Breast epithelium (tissue), 4 donors: Measurements from ENCODE around the gene C5orf24. TPM values are rescaled to one million over a fixed set of nuclear protein-coding genes. Genes with fewer than 3 reads are reported as not detected.

Experiments used
- DNase-seq, 2 donors: peaks; one replicate each; pipeline ENCODE4 v3.0.0-alpha.2; 2019; ENCODE audit warnings: low spot score in 2 of 2
- H3K27ac ChIP-seq, 2 donors: fragments of 200-600 bp; sonication (generic) in 1 of 2; one replicate each; pipeline ENCODE4 v1.5.1; 2016 to 2019; ENCODE audit warnings: mild to moderate bottlenecking in 1 of 2
- H3K27me3 ChIP-seq, 2 donors: fragments of 200-600 bp; sonication (generic) in 1 of 2; one replicate each; pipeline versions ENCODE4 v1.5.1 to v1.6.0; 2017 to 2019; ENCODE audit warnings: control low read depth in 1 of 2, mild to moderate bottlenecking in 1 of 2
- H3K36me3 ChIP-seq: fragments of 200-600 bp; one replicate; pipeline ENCODE4 v1.5.1; 2019
- H3K4me1 ChIP-seq, 2 donors: fragments of 200-600 bp; sonication (generic); one replicate each; pipeline ENCODE4 v1.5.1; 2016 to 2019; ENCODE audit warnings: control low read depth in 1 of 2
- H3K4me3 ChIP-seq, 3 donors: fragments of 200-600 bp; sonication (generic); 1 replicate in 2 of 3; 2 replicates in 1 of 3; pipeline ENCODE4 v1.5.1; 2016 to 2019; ENCODE audit warnings: mild to moderate bottlenecking in 3 of 3, moderate library complexity in 2 of 3
- H3K9me3 ChIP-seq, 2 donors: fragments of 200-600 bp; sonication (generic) in 1 of 2; one replicate each; pipeline ENCODE4 v1.5.1; 2016 to 2019; ENCODE audit warnings: control low read depth in 1 of 2
- POLR2A ChIP-seq: fragments of 450-650 bp; IDR thresholded peaks from one replicate; pipeline ENCODE4 v1.6.1; 2016; ENCODE audit warnings: antibody characterized with exemption, mild to moderate bottlenecking, moderate library complexity
- POLR2AphosphoS5 ChIP-seq, 3 donors: sonication (generic); formaldehyde crosslinking; IDR thresholded peaks; one replicate each; pipeline ENCODE4 v1.6.1; 2017; ENCODE audit warnings: antibody characterized with exemption in 3 of 3
- intact Hi-C: fragments of 100-400 bp; cut with DNase I; formaldehyde crosslinking; loops from one replicate; pipeline ENCODE4 v1.15.1; 2023; ENCODE audit warnings: low total_unique reads
- total RNA-seq, 3 donors: library from RNA; depleted of rRNA; stranded (reverse); fragments of >200 nt; gene quantifications; one replicate each; pipeline ENCODE4 v1.1.0, GENCODE V29; 2016
- TF ChIP-seq, protein P1 (sequence below), 3 donors: fragments of 450-650 bp; IDR thresholded peaks; one replicate each; pipeline ENCODE4 v1.5.1; 2016 to 2017; ENCODE audit warnings: antibody characterized with exemption in 3 of 3, mild to moderate bottlenecking in 3 of 3, moderate library complexity in 3 of 3

C5orf24 gene
- 10 to 100 TPM; 33.4 to 44.5 (median 41.6) TPM for total RNA-seq

DNA sequence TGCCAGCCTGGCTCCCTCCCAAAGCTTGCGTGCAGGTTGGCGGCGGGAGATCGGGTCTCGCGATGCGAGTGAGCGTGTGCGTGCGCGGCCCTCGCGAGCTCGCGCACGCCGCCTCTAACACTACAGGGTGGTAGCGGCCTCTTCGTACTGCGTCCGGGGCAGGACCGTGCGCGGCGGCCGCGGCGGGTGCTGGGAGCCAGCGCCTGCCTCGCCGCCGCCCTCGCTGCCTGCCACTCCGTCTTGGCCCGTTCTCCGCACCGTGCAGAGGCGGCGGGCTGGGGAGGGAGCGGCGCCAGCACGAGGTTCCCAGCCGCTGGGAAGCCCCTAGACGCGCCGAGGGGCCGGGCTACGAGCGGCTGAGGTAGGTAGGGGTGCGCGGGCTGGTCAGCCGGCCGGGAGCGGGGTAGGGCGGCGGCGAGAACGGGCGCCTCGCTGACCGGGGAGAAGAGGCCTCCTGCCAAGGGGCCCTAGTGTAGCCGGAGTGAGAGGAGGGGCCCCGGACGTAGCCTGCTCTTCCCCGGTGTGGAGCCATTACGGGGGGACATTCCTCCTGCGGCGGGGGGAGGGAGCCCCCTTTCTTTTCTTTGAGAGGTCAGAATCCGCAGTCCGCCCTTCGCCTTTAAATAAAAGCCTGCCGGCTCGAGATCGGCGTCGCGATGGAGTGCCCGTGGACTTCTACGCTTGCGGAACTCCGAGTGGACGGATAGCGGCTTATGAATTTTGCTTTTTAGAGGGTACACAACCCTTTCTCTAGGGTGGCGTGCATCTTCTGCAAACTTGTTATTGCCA lies at the start of gene C5orf24:
C5orf24 (plus strand) TSS at position 117 of the 789 bp plus-strand sequence. CDS start 8,933 bp downstream, outside the sequence.
- Histone ChIP-seq H3K4me3 (peak within 1 kb of the TSS; percentile 89 to 95 (median 92)), H3K27ac (peak within 1 kb of the TSS; percentile 92 to 95), H3K27me3 (no peaks in the 10 kb centered on the region), H3K4me1 (peaks cover 0 to 11% of the 10 kb centered on the region in 2 donors), H3K9me3 (no peaks in the 10 kb centered on the region), H3K36me3 (no peaks in the 10 kb centered on the region)
- TF ChIP-seq POLR2A (peak; percentile 36), POLR2AphosphoS5 (IDR thresholded peaks at IDR 0.05) (peak; percentile 82 to 87 (median 87))
- TF ChIP-seq, protein P1, sequence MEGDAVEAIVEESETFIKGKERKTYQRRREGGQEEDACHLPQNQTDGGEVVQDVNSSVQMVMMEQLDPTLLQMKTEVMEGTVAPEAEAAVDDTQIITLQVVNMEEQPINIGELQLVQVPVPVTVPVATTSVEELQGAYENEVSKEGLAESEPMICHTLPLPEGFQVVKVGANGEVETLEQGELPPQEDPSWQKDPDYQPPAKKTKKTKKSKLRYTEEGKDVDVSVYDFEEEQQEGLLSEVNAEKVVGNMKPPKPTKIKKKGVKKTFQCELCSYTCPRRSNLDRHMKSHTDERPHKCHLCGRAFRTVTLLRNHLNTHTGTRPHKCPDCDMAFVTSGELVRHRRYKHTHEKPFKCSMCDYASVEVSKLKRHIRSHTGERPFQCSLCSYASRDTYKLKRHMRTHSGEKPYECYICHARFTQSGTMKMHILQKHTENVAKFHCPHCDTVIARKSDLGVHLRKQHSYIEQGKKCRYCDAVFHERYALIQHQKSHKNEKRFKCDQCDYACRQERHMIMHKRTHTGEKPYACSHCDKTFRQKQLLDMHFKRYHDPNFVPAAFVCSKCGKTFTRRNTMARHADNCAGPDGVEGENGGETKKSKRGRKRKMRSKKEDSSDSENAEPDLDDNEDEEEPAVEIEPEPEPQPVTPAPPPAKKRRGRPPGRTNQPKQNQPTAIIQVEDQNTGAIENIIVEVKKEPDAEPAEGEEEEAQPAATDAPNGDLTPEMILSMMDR (IDR thresholded peaks at IDR 0.05), result no peak
- intact Hi-C loops, result no loop called here
- peak; percentile 90 to 95 for DNase-seq

GRCh38 chr5:134798468-134798867 lies 47.3 kb upstream of the C5orf24 start:
- DNase-seq, result no peak
- Histone ChIP-seq H3K36me3 (no peaks in the 10 kb centered on the region), H3K27ac (no peak overlapping the region), H3K27me3 (no peaks in the 10 kb centered on the region), H3K4me3 (no peak overlapping the region), H3K4me1 (no peaks in the 10 kb centered on the region), H3K9me3 (no peaks in the 10 kb centered on the region)
- intact Hi-C loops, result no loop called here
- no peak for TF ChIP-seq POLR2A
- TF ChIP-seq, protein P1 (IDR thresholded peaks at IDR 0.05), result no peak
- no peak for TF ChIP-seq POLR2AphosphoS5 (IDR thresholded peaks at IDR 0.05)

DNA sequence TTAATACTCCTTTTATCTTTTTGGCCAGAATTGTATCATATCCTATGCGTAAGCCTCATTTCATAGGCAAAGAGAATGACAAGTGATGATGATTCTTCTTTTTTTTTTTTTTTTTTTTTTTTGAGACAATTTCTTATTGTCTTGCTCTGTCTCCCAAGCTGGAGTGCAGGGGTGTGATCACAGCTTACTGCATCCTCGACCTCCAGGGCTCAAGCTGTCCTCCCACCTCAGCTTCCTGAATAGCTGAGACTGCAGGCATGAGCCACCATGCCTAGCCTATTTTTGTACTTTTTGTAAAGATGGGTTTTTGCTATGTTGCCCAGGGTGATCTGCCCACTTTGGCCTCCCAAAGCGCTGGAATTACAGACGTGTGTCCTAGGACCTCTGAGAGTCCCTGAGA lies 41.9 kb upstream of the C5orf24 start:
- intact Hi-C loops, result no loop called here
- no peak for DNase-seq
- Histone ChIP-seq H3K4me1 (no peaks in the 10 kb centered on the region), H3K27me3 (no peaks in the 10 kb centered on the region), H3K27ac (no peak overlapping the region), H3K36me3 (peaks cover 3% of the 10 kb centered on the region), H3K4me3 (no peak overlapping the region), H3K9me3 (no peaks in the 10 kb centered on the region)
- TF ChIP-seq, protein P1 (IDR thresholded peaks at IDR 0.05), result no peak
- no peak for TF ChIP-seq POLR2A
- no peak for TF ChIP-seq POLR2AphosphoS5 (IDR thresholded peaks at IDR 0.05)

DNA sequence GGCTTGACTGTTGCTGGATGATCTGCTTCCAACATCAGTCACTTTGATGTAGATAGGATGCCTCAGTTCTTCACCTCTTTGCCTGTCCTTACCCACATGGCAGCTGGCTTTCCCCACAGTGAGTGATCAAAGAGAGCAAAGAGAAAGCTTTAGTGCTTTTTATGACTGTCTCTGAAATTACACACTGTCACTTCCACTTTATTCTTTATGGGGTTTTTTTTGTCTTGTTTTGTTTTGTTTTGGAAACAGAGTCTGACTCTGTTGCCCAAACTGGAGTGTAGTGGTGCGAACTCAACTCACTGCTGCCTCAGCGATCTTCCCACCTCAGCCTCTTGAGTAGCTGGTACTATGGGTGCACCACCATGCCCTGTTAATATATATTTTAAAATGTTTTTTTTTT lies 32.4 kb upstream of the C5orf24 start:
- Histone ChIP-seq H3K27ac (no peak overlapping the region), H3K4me3 (no peak overlapping the region), H3K36me3 (peaks cover 3% of the 10 kb centered on the region), H3K9me3 (no peaks in the 10 kb centered on the region), H3K4me1 (no peaks in the 10 kb centered on the region), H3K27me3 (no peaks in the 10 kb centered on the region)
- intact Hi-C loops, result no loop called here
- DNase-seq, result no peak
- no peak for TF ChIP-seq POLR2AphosphoS5 (IDR thresholded peaks at IDR 0.05)
- no peak for TF ChIP-seq POLR2A
- TF ChIP-seq, protein P1 (IDR thresholded peaks at IDR 0.05), result no peak

DNA sequence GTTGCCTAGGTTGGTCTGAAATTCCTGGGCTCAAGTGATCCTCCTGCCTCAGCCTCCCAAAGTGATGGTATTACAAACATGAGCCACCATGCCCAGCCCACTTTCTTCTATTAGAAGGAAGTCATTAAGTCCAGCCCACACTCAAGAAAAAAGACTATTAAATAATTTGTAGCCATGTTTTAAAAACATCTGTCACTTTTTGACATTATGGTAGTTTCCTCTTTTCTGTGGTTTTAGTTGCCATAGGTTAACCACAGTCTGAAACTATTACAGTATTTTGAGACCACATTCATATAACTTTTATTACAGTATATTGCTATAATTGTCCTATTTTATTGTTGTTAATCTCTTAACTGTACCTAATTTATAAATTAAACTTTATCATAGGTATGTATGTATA lies 31.9 kb upstream of the C5orf24 start:
- no peaks in the 10 kb centered on the region for H3K27me3 ChIP-seq
- TF ChIP-seq, protein P1 (IDR thresholded peaks at IDR 0.05), result no peak
- TF ChIP-seq POLR2AphosphoS5 (IDR thresholded peaks at IDR 0.05) (no peak), POLR2A (no peak)
- no peaks in the 10 kb centered on the region for H3K36me3 ChIP-seq
- H3K4me3 ChIP-seq, result no peak overlapping the region
- no peaks in the 10 kb centered on the region for H3K4me1 ChIP-seq
- intact Hi-C loops, result no loop called here
- no peaks in the 10 kb centered on the region for H3K9me3 ChIP-seq
- DNase-seq, result no peak
- no peak overlapping the region for H3K27ac ChIP-seq
